SU-DHL-6 (cell line): Measurements from ENCODE around the gene MDM2.

ENCODE experiments used
- H2AFZ ChIP-seq: fragments of 200-600 bp; sonication (generic); 2 replicates; pipeline ENCODE4 v1.6.1; 2014; ENCODE audit warnings: low read depth, mild to moderate bottlenecking, moderate library complexity, mixed read lengths, antibody characterized with exemption, low read length; ENCODE audit not compliant: severe bottlenecking
- H3F3A ChIP-seq: fragments of 200-600 bp; shearing (Covaris generic); 2 replicates; pipeline ENCODE4 v1.6.0; 2016; ENCODE audit warnings: antibody characterized with exemption, mild to moderate bottlenecking; ENCODE audit not compliant: insufficient read depth
- H3K27ac ChIP-seq: fragments of 200-600 bp; sonication (generic); 2 replicates; pipeline ENCODE4 v1.5.1; 2016; ENCODE audit warnings: low read depth, mild to moderate bottlenecking, low read length, moderate library complexity, mixed read lengths
- H3K27me3 ChIP-seq: fragments of 200-600 bp; sonication (generic), shearing (Covaris generic); 2 replicates; pipeline ENCODE4 v1.6.0; 2014; ENCODE audit warnings: mild to moderate bottlenecking, low read length
- H3K36me3 ChIP-seq: fragments of 200-600 bp; sonication (generic); 2 replicates; pipeline ENCODE4 v1.6.1; 2014; ENCODE audit warnings: mild to moderate bottlenecking, low read length, mixed read lengths
- H3K4me2 ChIP-seq: fragments of 300-600, 200-600 bp; shearing (Covaris generic), sonication (generic); 2 replicates; pipeline ENCODE4 v1.6.0; 2014; ENCODE audit warnings: low read length, low read depth, mild to moderate bottlenecking; ENCODE audit not compliant: poor library complexity, severe bottlenecking
- H3K4me3 ChIP-seq: fragments of 200-600 bp; sonication (generic); 2 replicates; pipeline ENCODE4 v1.5.1; 2014; ENCODE audit warnings: antibody characterized with exemption, low read length, mild to moderate bottlenecking, mixed read lengths; ENCODE audit not compliant: insufficient read depth, poor library complexity, severe bottlenecking
- H3K79me2 ChIP-seq: fragments of 200-600 bp; sonication (generic); 2 replicates; pipeline ENCODE4 v1.6.1; 2014; ENCODE audit warnings: mild to moderate bottlenecking, low read length, moderate library complexity; ENCODE audit not compliant: insufficient read depth
- H3K9ac ChIP-seq: fragments of 200-600 bp; sonication (generic); 2 replicates; pipeline ENCODE4 v1.7.0; 2014; ENCODE audit warnings: mild to moderate bottlenecking, low read length
- H3K9me2 ChIP-seq: fragments of 200-600 bp; sonication (generic); replicated peaks from 2 replicates; pipeline ENCODE4 v1.6.1; 2014; ENCODE audit warnings: low read length; ENCODE audit not compliant: insufficient read depth
- H3K9me3 ChIP-seq: fragments of 200-600 bp; sonication (generic); 2 replicates; pipeline ENCODE4 v1.6.1; 2014; ENCODE audit warnings: low read length, mixed read lengths; ENCODE audit not compliant: insufficient read depth
- H4K20me1 ChIP-seq: fragments of 200-600 bp; sonication (generic); 2 replicates; pipeline ENCODE4 v1.6.1; 2014; ENCODE audit warnings: low read depth, mild to moderate bottlenecking, antibody characterized with exemption, low read length, moderate library complexity, mixed read lengths
- EZH2phosphoT487 ChIP-seq: fragments of 200-600 bp; sonication (generic), shearing (Covaris generic); conservative IDR thresholded peaks from 2 replicates; pipeline ENCODE4 v1.6.1; 2018; ENCODE audit warnings: mild to moderate bottlenecking, antibody characterized with exemption, low read length, moderate library complexity, mixed read lengths
- TF ChIP-seq, protein P1 (sequence below): fragments of 200-600 bp; sonication (generic); IDR thresholded peaks from one replicate; pipeline ENCODE4 v1.5.1; 2017; ENCODE audit warnings: antibody characterized with exemption, mild to moderate bottlenecking, low read length, moderate library complexity; ENCODE audit not compliant: insufficient read depth, poor library complexity, severe bottlenecking

Gene MDM2

GRCh38 chr12:68828672-68829068 lies 20.7 kb downstream of the MDM2 start:
- Histone ChIP-seq H4K20me1 (no peaks in the 10 kb centered on the region; the same call in 1 of the 2 replicates), H3K9me2 (no peaks in the 10 kb centered on the region), H3F3A (peaks cover 33% of the 10 kb centered on the region), H3K9ac (no peak overlapping the region), H3K79me2 (peaks cover 28% of the 10 kb centered on the region), H3K4me2 (no peak overlapping the region), H3K4me3 (no peak overlapping the region), H3K9me3 (no peaks in the 10 kb centered on the region), H2AFZ (no peak overlapping the region), H3K36me3 (peaks cover 66% of the 10 kb centered on the region), H3K27ac (no peak overlapping the region), H3K27me3 (no peaks in the 10 kb centered on the region)
- no peak for TF ChIP-seq EZH2phosphoT487
- TF ChIP-seq, protein P1, sequence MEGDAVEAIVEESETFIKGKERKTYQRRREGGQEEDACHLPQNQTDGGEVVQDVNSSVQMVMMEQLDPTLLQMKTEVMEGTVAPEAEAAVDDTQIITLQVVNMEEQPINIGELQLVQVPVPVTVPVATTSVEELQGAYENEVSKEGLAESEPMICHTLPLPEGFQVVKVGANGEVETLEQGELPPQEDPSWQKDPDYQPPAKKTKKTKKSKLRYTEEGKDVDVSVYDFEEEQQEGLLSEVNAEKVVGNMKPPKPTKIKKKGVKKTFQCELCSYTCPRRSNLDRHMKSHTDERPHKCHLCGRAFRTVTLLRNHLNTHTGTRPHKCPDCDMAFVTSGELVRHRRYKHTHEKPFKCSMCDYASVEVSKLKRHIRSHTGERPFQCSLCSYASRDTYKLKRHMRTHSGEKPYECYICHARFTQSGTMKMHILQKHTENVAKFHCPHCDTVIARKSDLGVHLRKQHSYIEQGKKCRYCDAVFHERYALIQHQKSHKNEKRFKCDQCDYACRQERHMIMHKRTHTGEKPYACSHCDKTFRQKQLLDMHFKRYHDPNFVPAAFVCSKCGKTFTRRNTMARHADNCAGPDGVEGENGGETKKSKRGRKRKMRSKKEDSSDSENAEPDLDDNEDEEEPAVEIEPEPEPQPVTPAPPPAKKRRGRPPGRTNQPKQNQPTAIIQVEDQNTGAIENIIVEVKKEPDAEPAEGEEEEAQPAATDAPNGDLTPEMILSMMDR, result no peak

- Histone ChIP-seq H3K27ac (no peak overlapping the region), H3K79me2 (peaks cover 23% of the 10 kb centered on the region), H3K27me3 (no peaks in the 10 kb centered on the region), H3K36me3 (peaks cover 66% of the 10 kb centered on the region), H2AFZ (no peak overlapping the region), H4K20me1 (peaks cover 2% of the 10 kb centered on the region; the same call in 1 of the 2 replicates), H3K4me2 (no peak overlapping the region), H3K9me2 (no peaks in the 10 kb centered on the region), H3K9ac (no peak overlapping the region), H3F3A (peaks cover 39% of the 10 kb centered on the region), H3K9me3 (no peaks in the 10 kb centered on the region), H3K4me3 (no peak overlapping the region)
- TF ChIP-seq EZH2phosphoT487, result no peak
- TF ChIP-seq, protein P1, result no peak
These were observed 23.3 kb downstream of the MDM2 start for GRCh38 chr12:68831272-68831671.

DNA sequence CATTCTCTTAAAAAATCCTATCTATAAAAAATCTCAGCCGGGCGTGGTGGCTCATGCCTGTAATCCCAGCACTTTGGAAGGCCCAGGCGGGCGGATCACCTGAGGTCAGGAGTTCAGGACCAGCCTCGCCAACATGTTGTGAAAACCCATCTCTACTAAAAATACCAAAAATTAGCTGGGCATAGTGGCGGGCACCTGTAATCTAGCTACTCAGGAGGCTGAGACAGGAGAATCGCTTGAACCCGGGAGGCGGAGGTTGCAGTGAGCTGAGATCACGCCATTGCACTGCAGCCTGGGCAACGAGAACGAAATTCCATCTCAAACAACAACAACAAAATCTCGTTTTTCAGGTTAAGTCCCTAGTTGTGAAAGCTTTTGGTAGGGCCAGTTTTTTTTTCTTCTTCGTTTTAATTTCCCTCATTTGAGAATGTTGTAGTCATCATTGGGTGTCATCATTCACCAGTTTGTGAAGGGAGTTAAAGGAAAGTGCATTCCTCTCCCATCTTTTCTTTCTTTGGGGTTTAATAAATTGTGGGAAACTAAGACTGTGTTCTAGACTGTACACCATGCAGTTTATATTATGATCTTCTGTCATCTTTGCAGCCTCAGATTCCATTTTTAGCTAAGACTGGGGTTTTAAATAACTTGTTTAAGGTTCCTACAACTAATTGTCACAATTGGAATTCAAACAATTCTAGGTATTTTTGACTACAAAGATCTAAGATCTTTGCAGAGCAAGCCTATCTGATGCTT lies 23.9 kb downstream of the MDM2 start:
- peaks cover 23% of the 10 kb centered on the region for H3K79me2 ChIP-seq
- no peak overlapping the region for H3K4me3 ChIP-seq
- no peak overlapping the region for H3K27ac ChIP-seq
- H3K4me2 ChIP-seq, result no peak overlapping the region
- no peak overlapping the region for H2AFZ ChIP-seq
- no peaks in the 10 kb centered on the region for H3K9me3 ChIP-seq
- no peak overlapping the region for H3K9ac ChIP-seq
- no peaks in the 10 kb centered on the region for H3K27me3 ChIP-seq
- peaks cover 42% of the 10 kb centered on the region for H3F3A ChIP-seq
- peaks cover 71% of the 10 kb centered on the region for H3K36me3 ChIP-seq
- H3K9me2 ChIP-seq, result no peaks in the 10 kb centered on the region
- TF ChIP-seq, protein P1, result no peak
- TF ChIP-seq EZH2phosphoT487, result no peak
- H4K20me1 ChIP-seq, result peaks cover 5% of the 10 kb centered on the region; the same call in 1 of the 2 replicates
